Neural progenitor cell (in vitro differentiated cells): ENCODE results near the gene PHLPP1. TPM values are rescaled to one million over a fixed set of nuclear protein-coding genes. Genes with fewer than 3 reads are reported as not detected.

Source experiments
- DNase-seq: peaks from one replicate; pipeline ENCODE4 v3.0.0-alpha.2; 2016; ENCODE audit warnings: low spot score
- H2AFZ ChIP-seq: fragments of 200-600 bp; sonication (generic); replicated peaks from 2 replicates; pipeline ENCODE4 v1.6.1; 2016; ENCODE audit warnings: antibody characterized with exemption
- H3F3A ChIP-seq: fragments of 200-600 bp; sonication (generic); 2 replicates; pipeline ENCODE4 v1.6.1; 2016; ENCODE audit warnings: antibody characterized with exemption, low read depth
- H3K27ac ChIP-seq: fragments of 200-600 bp; sonication (generic); 2 replicates; pipeline ENCODE4 v1.5.1; 2016; ENCODE audit warnings: mild to moderate bottlenecking
- H3K27me3 ChIP-seq: fragments of 200-600 bp; sonication (generic); 2 replicates; pipeline ENCODE4 v1.6.1; 2016; ENCODE audit warnings: mild to moderate bottlenecking, moderate library complexity
- H3K36me3 ChIP-seq: fragments of 200-600 bp; sonication (generic); 2 replicates; pipeline ENCODE4 v1.5.1; 2016
- H3K4me1 ChIP-seq: fragments of 200-600 bp; sonication (generic); 2 replicates; pipeline ENCODE4 v1.6.1; 2016; ENCODE audit warnings: mixed run types
- H3K4me2 ChIP-seq: fragments of 200-600 bp; sonication (generic); 2 replicates; pipeline ENCODE4 v1.6.1; 2016
- H3K4me3 ChIP-seq: fragments of 200-600 bp; sonication (generic); 2 replicates; pipeline ENCODE4 v1.5.1; 2016
- H3K79me2 ChIP-seq: fragments of 200-600 bp; sonication (generic); 2 replicates; pipeline ENCODE4 v1.6.1; 2016; ENCODE audit warnings: low read depth
- H3K9ac ChIP-seq: fragments of 200-600 bp; sonication (generic); 2 replicates; pipeline ENCODE4 v1.6.1; 2016
- H3K9me3 ChIP-seq: fragments of 200-600 bp; sonication (generic); 2 replicates; pipeline ENCODE4 v1.5.1; 2016; ENCODE audit warnings: low read depth
- H4K20me1 ChIP-seq: fragments of 200-600 bp; sonication (generic); 2 replicates; pipeline ENCODE4 v1.6.1; 2016; ENCODE audit warnings: low read depth
- H3K27ac Mint-ChIP-seq: 3 replicates; pipeline ENCODE4 v1.8.0; 2021; ENCODE audit warnings: mixed read lengths
- H3K27me3 Mint-ChIP-seq: 2 replicates; pipeline ENCODE4 v1.8.0; 2022; ENCODE audit warnings: low read depth, mild to moderate bottlenecking, inconsistent platforms, moderate library complexity, mixed read lengths; ENCODE audit not compliant: insufficient read depth
- H3K36me3 Mint-ChIP-seq: 3 replicates; pipeline ENCODE4 v1.8.0; 2021; ENCODE audit warnings: mixed read lengths
- H3K4me1 Mint-ChIP-seq: 3 replicates; pipeline ENCODE4 v1.8.0; 2021; ENCODE audit warnings: mixed read lengths
- H3K4me3 Mint-ChIP-seq: 3 replicates; pipeline ENCODE4 v1.8.0; 2021; ENCODE audit warnings: mild to moderate bottlenecking, moderate library complexity, mixed read lengths
- H3K9me3 Mint-ChIP-seq: 3 replicates; pipeline ENCODE4 v1.8.0; 2020; ENCODE audit warnings: mixed read lengths
- EZH2 ChIP-seq: fragments of 200-600 bp; sonication (generic); IDR thresholded peaks from 2 replicates; pipeline ENCODE4 v1.6.1; 2017; ENCODE audit warnings: antibody characterized with exemption, mild to moderate bottlenecking, moderate library complexity
- EZH2phosphoT487 ChIP-seq: fragments of 200-600 bp; sonication (generic); IDR thresholded peaks from 2 replicates; pipeline ENCODE4 v1.6.1; 2017; ENCODE audit warnings: antibody characterized with exemption
- total RNA-seq: library from RNA; depleted of rRNA; stranded (reverse); fragments of >200 nt; gene quantifications from 2 replicates; pipeline ENCODE4 v1.2.3, GENCODE V29; 2015; ENCODE audit warnings: low replicate concordance
- TF ChIP-seq, protein P1 (sequence below): fragments of 200-600 bp; sonication (generic); IDR thresholded peaks from 2 replicates; pipeline ENCODE4 v1.5.1; 2017; ENCODE audit warnings: antibody characterized with exemption, mild to moderate bottlenecking

Gene PHLPP1
- total RNA-seq, 1 donor from 2014 or later: 20.8 TPM

GRCh38 chr18:62992877-62993365 is 277.6 kb downstream of the PHLPP1 start:
- no peak overlapping the region for H3K4me3 ChIP-seq
- H3F3A ChIP-seq: no peaks in the 10 kb centered on the region
- H3K9ac ChIP-seq: no peak overlapping the region
- H3K36me3 Mint-ChIP-seq: no peaks in the 10 kb centered on the region
- peaks cover 2% of the 10 kb centered on the region for H3K27me3 Mint-ChIP-seq
- no peak overlapping the region for H3K4me3 Mint-ChIP-seq
- H3K9me3 Mint-ChIP-seq: no peaks in the 10 kb centered on the region
- peaks cover 3% of the 10 kb centered on the region for H3K4me1 ChIP-seq
- no peak overlapping the region for H3K4me2 ChIP-seq
- no peaks in the 10 kb centered on the region for H3K27me3 ChIP-seq
- no peaks in the 10 kb centered on the region for H3K9me3 ChIP-seq
- H3K27ac Mint-ChIP-seq: no peak overlapping the region
- H2AFZ ChIP-seq: no peak overlapping the region
- no peak for DNase-seq
- no peak overlapping the region for H3K27ac ChIP-seq
- TF ChIP-seq, protein P1, sequence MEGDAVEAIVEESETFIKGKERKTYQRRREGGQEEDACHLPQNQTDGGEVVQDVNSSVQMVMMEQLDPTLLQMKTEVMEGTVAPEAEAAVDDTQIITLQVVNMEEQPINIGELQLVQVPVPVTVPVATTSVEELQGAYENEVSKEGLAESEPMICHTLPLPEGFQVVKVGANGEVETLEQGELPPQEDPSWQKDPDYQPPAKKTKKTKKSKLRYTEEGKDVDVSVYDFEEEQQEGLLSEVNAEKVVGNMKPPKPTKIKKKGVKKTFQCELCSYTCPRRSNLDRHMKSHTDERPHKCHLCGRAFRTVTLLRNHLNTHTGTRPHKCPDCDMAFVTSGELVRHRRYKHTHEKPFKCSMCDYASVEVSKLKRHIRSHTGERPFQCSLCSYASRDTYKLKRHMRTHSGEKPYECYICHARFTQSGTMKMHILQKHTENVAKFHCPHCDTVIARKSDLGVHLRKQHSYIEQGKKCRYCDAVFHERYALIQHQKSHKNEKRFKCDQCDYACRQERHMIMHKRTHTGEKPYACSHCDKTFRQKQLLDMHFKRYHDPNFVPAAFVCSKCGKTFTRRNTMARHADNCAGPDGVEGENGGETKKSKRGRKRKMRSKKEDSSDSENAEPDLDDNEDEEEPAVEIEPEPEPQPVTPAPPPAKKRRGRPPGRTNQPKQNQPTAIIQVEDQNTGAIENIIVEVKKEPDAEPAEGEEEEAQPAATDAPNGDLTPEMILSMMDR: no peak
- TF ChIP-seq EZH2 (no peak), EZH2phosphoT487 (no peak)
- no peaks in the 10 kb centered on the region for H4K20me1 ChIP-seq
- H3K79me2 ChIP-seq: no peaks in the 10 kb centered on the region
- peaks cover 13% of the 10 kb centered on the region for H3K4me1 Mint-ChIP-seq
- H3K36me3 ChIP-seq: no peaks in the 10 kb centered on the region

DNA sequence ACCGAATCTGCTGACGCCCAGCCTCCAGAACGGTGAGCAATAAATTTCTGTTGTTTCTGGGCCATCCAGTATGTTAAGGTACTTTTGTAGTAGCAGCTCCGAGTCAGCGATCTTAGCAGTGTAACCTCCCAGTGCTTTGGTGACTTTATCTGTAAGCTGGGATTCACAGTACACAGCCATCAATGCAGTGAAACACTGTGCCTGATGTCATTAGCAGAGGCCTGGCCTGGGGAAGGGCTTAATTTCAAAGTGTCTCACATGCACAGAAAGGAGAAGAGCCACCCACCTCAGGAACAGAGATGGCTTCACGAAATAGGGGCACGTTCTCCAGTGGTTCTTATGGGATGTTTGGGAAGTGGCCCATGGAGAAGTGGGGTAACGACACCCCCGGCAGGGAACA is 281.2 kb downstream of the PHLPP1 start:
- Histone ChIP-seq H4K20me1 (no peaks in the 10 kb centered on the region), H3K4me1 (no peaks in the 10 kb centered on the region), H3K9ac (no peak overlapping the region), H2AFZ (peak overlapping the region; percentile 80), H3K79me2 (no peaks in the 10 kb centered on the region), H3K27me3 (no peaks in the 10 kb centered on the region), H3F3A (no peaks in the 10 kb centered on the region), H3K27ac (no peak overlapping the region), H3K9me3 (no peaks in the 10 kb centered on the region), H3K36me3 (no peaks in the 10 kb centered on the region), H3K4me2 (no peak overlapping the region), H3K4me3 (no peak overlapping the region)
- Mint-ChIP-seq H3K36me3 (no peaks in the 10 kb centered on the region), H3K27me3 (peaks cover 2% of the 10 kb centered on the region), H3K9me3 (no peaks in the 10 kb centered on the region), H3K4me3 (no peak overlapping the region), H3K27ac (no peak overlapping the region), H3K4me1 (peaks cover 4% of the 10 kb centered on the region)
- TF ChIP-seq, protein P1: no peak
- TF ChIP-seq EZH2 (no peak), EZH2phosphoT487 (no peak)
- DNase-seq: no peak

DNA sequence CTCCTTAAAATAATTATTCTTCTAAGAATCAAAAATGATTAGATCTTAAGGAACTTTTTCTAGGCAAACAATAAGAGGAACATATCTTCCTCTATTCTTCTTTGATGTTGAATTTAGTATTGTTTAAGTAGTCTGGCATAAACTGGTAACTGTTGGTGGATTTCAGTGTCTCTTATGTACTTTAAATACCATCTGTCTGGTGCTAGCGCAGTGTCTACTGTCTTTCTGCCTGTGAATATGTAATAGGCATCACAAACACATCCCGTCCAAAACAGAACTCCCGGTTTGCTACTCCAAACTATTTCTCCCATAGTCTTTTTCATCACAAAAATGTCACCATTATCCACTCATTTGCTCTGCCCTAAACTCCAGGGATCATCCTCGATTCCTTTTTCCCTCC is 281.7 kb downstream of the PHLPP1 start:
- Mint-ChIP-seq H3K4me1 (peaks cover 4% of the 10 kb centered on the region), H3K27ac (no peak overlapping the region), H3K36me3 (no peaks in the 10 kb centered on the region), H3K4me3 (no peak overlapping the region), H3K9me3 (no peaks in the 10 kb centered on the region), H3K27me3 (peaks cover 2% of the 10 kb centered on the region)
- no peaks in the 10 kb centered on the region for H3K36me3 ChIP-seq
- no peaks in the 10 kb centered on the region for H3K79me2 ChIP-seq
- H3K9me3 ChIP-seq: no peaks in the 10 kb centered on the region
- no peak for DNase-seq
- TF ChIP-seq EZH2phosphoT487 (no peak), EZH2 (no peak)
- TF ChIP-seq, protein P1: no peak
- H3K4me1 ChIP-seq: no peaks in the 10 kb centered on the region
- H3K9ac ChIP-seq: no peak overlapping the region
- H4K20me1 ChIP-seq: no peaks in the 10 kb centered on the region
- no peak overlapping the region for H3K4me2 ChIP-seq
- no peak overlapping the region for H3K4me3 ChIP-seq
- no peaks in the 10 kb centered on the region for H3F3A ChIP-seq
- H2AFZ ChIP-seq: no peak overlapping the region
- no peaks in the 10 kb centered on the region for H3K27me3 ChIP-seq
- H3K27ac ChIP-seq: no peak overlapping the region
